ENCODE results near the gene GLIPR1L2.
"Not testable (repeated sequence)": the region's sequence is repeated elsewhere in the genome, so short reads cannot be mapped to it uniquely, and the experiment has no call there.

GLIPR1L2 gene

DNA sequence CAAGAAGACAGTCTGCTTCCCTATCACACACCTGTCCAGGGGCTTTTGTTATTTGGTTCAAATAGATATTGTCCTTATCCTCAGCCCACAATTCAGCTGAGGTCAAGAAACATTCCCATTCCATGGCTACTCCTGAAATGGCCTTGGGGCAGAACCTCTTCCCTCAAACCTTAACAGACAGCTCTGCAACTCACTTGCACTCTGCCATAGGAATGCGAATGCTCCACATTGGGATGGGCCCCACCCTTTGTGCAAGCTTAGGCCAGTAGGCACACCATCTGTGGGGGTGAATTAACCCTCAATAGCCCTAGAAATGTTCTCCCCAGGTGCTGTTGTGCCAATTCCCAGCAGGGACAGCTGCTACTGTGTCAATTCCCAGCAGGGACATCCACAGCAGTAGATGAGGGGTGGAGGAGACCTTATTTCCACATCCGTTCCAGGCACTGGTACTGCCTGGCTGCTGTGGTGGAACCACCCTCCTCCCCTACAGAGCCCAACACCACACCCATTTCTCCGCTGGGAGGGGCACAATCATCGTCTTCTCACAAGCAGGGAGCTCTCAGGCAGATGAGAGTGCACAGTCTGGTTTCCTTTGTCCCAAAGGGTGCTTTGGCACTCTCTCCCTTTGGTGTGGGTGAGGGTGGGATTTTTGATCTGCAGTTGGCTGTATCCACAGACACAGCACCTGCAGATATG, 47.3 kb downstream of the GLIPR1L2 start:
- DNase-seq: no peak

- DNase-seq: no peak
Measured at GRCh38 chr12:75439048-75439447, 48.2 kb downstream of the GLIPR1L2 start.

DNA sequence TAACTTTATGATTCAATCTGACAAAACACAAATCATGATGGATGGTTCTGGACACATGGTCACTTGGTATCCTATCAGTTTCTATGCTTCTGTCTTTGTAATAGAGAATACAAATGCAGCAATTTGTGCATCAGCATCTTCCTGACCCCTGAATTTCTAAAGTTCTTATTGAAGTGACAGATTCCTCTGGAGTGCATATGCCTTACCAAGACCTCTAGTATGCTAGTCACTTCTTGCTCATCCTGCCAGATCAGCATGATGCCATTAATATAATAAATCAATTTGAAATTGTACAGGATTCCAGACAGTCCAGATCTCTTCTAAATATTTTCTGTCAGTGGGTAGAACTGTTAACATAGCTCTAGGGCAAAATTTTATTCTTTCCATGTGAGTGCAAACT, 49.0 kb downstream of the GLIPR1L2 start:
- DNase-seq: no peak

DNA sequence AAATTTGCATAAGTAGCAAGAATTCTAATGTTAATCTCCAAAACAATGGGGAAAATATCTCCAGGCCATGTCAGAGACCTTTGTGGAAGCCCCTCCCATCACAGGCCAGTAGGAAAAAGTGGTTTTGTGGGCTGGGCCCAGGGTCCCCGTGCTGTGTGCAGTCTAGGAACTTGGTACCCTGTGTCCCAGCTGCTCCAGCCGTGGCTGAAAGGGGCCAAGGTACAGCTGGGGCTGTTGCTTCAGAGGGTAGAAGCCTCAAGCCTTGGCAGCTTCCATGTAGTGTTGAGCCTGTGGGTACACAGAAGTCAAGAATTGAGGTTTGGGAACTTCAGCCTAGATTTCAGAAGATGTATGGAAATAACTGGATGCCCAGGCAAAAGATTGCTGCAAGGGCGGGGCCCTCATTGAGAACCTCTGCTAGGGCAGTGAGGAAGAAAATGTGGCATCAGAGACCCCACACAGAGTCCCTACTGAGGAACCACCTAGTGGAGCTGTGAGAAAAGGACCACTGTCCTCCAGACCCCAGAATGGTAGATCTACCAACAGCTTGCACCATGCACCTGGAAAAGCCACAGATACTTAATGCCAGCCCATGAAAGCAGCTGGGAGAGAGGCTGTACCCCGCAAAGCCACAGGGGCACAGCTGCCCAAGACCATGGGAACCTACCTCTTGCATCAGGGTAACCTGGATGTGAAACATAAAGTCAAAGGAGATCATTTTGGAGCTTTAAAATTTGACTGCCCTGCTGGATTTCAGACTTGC, 51.0 kb downstream of the GLIPR1L2 start:
- DNase-seq: not testable (repeated sequence)

GRCh38 chr12:75442454-75442853, 51.6 kb downstream of the GLIPR1L2 start:
- not testable (repeated sequence) for DNase-seq

DNA sequence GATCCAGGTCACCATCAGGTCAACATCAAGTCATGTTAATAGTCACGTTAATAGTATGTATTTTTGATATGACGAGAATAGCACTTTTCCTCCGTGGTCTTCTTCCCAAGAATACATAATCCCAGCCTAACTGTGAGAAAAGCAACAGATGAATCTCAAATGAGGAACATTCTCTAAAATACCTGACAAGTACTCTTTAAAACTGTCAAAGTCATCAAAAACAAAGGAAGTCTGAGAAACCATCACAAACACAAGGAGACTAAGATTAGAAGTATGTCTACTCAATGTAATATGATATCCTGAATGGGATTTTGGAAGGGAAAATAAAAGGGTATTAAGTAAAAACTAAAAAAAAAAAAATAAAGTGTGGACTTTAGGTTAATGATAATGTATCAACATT, 52.8 kb downstream of the GLIPR1L2 start:
- DNase-seq: no peak

GRCh38 chr12:75444429-75445136, 53.7 kb downstream of the GLIPR1L2 start:
- DNase-seq: no peak

DNA sequence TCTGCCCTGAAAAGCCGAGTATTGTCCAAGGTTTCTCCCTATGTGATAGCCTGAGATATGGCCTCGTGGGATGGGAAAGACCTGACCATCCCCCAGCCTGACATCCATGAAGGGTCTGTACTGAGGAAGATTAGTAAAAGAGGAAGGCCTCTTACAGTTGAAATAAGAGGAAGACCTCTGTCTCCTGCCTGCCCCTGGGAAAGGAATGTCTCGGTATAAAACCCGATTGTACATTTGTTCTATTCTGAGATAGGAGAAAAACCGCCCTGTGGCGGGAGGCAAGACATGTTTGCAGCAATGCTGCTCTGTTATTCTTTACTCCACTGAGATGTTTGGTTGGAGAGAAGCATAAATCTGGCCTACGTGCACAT, 54.2 kb downstream of the GLIPR1L2 start:
- not testable (repeated sequence) for DNase-seq

DNA sequence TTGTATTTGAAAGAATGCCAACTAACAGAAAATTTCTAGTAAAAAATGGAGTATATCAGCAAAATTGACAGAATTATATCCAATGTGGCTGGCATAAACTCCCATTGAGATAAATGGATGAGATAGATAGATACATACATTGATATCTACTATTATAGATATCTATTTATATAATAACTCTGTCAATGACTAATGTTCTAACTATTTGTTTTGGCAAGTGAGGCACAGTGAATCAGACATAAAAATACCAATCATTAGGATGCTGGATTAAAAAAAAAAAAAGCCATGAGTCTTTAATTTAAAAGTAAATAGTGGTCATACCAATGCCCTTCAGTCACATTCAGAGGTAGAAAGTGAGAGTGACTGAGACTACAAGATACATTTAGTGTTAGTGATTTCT, 56.0 kb downstream of the GLIPR1L2 start:
- no peak for DNase-seq

GRCh38 chr12:75447691-75448393, 57.0 kb downstream of the GLIPR1L2 start:
- DNase-seq: no peak

DNA sequence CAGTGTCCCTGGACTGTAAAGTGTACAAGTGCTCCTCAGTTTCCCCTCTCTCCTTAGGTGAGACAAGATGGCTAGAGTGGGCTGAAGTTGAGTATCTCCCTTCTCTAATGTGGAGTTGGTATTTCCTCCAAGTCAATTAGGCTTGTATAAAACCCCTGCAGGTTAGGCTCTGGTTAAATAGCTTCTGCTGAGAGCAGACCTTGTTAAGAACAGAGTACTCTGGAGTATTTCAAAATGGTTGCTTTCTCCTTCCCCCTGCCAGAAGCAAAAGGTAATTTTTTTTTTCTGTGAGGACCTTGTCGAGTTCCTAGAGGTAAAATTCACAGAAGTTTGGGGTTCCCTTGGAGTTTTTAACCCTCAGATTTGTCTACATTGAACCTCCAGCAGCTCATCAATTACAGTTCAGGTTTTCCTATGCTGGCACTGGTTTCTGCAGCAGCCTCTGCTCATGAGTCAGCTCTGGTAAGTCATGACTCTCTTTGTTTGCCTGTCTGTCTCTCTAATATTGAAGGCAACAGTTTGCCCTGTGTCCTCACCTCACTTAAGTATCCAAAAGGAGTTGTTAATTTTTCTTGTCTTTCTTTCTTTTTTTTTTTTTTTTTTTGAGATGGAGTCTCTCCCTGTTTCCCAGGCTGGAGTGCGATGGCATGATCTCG, 61.9 kb downstream of the GLIPR1L2 start:
- no peak for DNase-seq

DNA sequence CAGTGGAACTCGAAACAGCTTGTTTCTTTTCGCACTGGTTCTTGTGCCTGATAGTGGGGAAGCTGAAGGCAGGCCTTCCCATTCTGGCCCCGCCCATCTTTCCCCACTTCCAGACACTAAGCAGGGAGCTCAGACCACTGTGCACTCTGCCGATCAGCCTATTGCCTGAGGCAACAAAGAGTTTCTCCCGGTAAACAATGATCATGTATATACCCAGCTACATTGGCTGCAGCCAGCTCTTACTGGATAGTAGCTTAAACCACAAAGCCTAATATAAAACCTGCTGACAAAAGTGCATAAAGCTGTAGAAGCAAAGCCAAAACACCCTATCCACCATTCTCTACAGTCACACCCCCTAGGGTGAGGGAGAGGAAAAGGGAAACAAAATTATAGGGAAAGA, 65.0 kb downstream of the GLIPR1L2 start:
- DNase-seq: no peak

GRCh38 chr12:75457191-75457590, 66.3 kb downstream of the GLIPR1L2 start:
- peak; percentile 26 to 28 for DNase-seq

DNA sequence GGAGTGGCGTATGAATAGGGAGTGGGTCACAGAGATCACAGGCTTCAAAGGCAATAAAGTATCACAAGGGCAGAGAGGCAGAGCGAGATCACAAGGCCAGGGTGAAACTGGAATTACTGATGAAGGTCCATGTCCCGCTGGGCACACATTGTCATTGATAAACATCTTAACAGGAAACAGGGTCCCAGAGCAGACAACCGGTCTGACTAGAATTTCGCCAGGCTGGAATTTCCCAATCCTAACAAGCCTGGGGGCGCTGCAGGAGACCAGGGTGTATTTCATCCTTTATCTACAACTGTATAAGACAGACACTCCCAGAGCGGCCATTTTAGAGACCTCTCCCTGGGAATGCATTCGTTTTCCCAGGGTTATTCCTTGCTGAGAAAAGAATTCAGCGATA, 67.0 kb downstream of the GLIPR1L2 start:
- not testable (repeated sequence) for DNase-seq

- no peak for DNase-seq
Measured at GRCh38 chr12:75459755-75460154, 68.9 kb downstream of the GLIPR1L2 start.

GRCh38 chr12:75460204-75460603, 69.3 kb downstream of the GLIPR1L2 start:
- no peak for DNase-seq

- peak; percentile 88 to 90 for DNase-seq
Measured at GRCh38 chr12:75471902-75472890, 81.3 kb downstream of the GLIPR1L2 start.

- DNase-seq: no peak
Measured at GRCh38 chr12:75474116-75474515, 83.2 kb downstream of the GLIPR1L2 start.

- no peak for DNase-seq
Measured at GRCh38 chr12:75476071-75476470, 85.2 kb downstream of the GLIPR1L2 start.

- DNase-seq: no peak
Measured at GRCh38 chr12:75477137-75477536, 86.2 kb downstream of the GLIPR1L2 start.

- DNase-seq: peak; percentile 90
Measured at GRCh38 chr12:75478116-75478794, 87.4 kb downstream of the GLIPR1L2 start.

Measured in AML-193 (cell line).